Endothelial cell of umbilical vein (primary cell): ENCODE data around the gene CCDC170. TPM values are rescaled to one million over a fixed set of nuclear protein-coding genes. Genes with fewer than 3 reads are reported as not detected.

Experiments
- BruUV-seq: library from RNA; stranded (reverse); fragments of 400-500 nt; replicated peaks from 2 replicates; lab custom pipeline; 2021; lab: Mats Ljungman, UMichigan
- CTCF ChIA-PET: fragments of 300-600, 350-600 bp; sonication (Branson Sonifier 250); formaldehyde crosslinking; loops from one replicate; lab custom pipeline; 2021; ENCODE audit warnings: antibody characterized with exemption, inconsistent platforms; lab: Charles Lee
- POLR2A ChIA-PET: fragments of 300-600, 350-600 bp; sonication (Branson Sonifier 250); formaldehyde crosslinking; loops from one replicate; lab custom pipeline; 2021; ENCODE audit warnings: antibody characterized with exemption, inconsistent platforms; lab: Charles Lee
- DNase-seq: peaks from one replicate; pipeline ENCODE4 v3.0.0-alpha.2; 2011; ENCODE audit warnings: low read depth, low spot score
- FAIRE-seq: peaks from 2 replicates; lab custom pipeline; 2011; peaks lifted over from hg19 to GRCh38; lab: Jason Lieb, UNC
- H2AFZ ChIP-seq: 2 replicates; pipeline ENCODE4 v1.6.0; 2012; ENCODE audit warnings: low read depth, low read length, control low read depth, inconsistent platforms
- H3K27ac ChIP-seq: 2 replicates; pipeline ENCODE4 v1.5.1; 2011; ENCODE audit warnings: low read depth, mild to moderate bottlenecking, control low read depth, low read length, moderate library complexity; ENCODE audit not compliant: insufficient read depth
- H3K27me3 ChIP-seq, 2 experiments: 2 replicates each; pipeline versions ENCODE4 v1.6.0 to v1.6.1; 2011; ENCODE audit warnings: low read length in 2 of 2, mixed read lengths in 1 of 2; ENCODE audit not compliant: control insufficient read depth in 2 of 2, insufficient read depth in 2 of 2
- H3K36me3 ChIP-seq, 2 experiments: 2 replicates in 1 of 2; 3 replicates in 1 of 2; pipeline ENCODE4 v1.5.1; 2011; ENCODE audit warnings: low read length in 2 of 2, mild to moderate bottlenecking in 1 of 2, moderate library complexity in 1 of 2; ENCODE audit not compliant: control insufficient read depth in 2 of 2, insufficient read depth in 2 of 2; ENCODE audit errors: extremely low read depth in 1 of 2
- H3K4me1 ChIP-seq: 3 replicates; pipeline ENCODE4 v1.5.1; 2011; ENCODE audit warnings: mild to moderate bottlenecking, low read length; ENCODE audit not compliant: control insufficient read depth, insufficient read depth; ENCODE audit errors: extremely low read depth
- H3K4me2 ChIP-seq: 2 replicates; pipeline ENCODE4 v1.6.1; 2011; ENCODE audit warnings: low read length, control low read depth, mixed read lengths; ENCODE audit not compliant: insufficient read depth
- H3K4me3 ChIP-seq, 3 experiments: fragments of 200-600 bp in 1 of 3; sonication (generic), shearing (Covaris generic) in 1 of 3; replicated peaks in 1 of 3; 2 replicates each; pipeline ENCODE4 v1.5.1; 2011 to 2016; ENCODE audit warnings: control low read depth in 3 of 3, low read length in 3 of 3, mild to moderate bottlenecking in 2 of 3, inconsistent platforms in 1 of 3, low read depth in 1 of 3, moderate library complexity in 1 of 3; ENCODE audit not compliant: insufficient read depth in 1 of 3
- H3K79me2 ChIP-seq: 2 replicates; pipeline ENCODE4 v1.6.0; 2012; ENCODE audit warnings: low read length, inconsistent platforms; ENCODE audit not compliant: control insufficient read depth, insufficient read depth
- H3K9ac ChIP-seq: replicated peaks from 2 replicates; pipeline ENCODE3; 2011; ENCODE audit warnings: low read length, control low read depth; ENCODE audit not compliant: insufficient read depth; ENCODE audit errors: extremely low read depth
- H3K9me1 ChIP-seq: replicated peaks from 3 replicates; pipeline ENCODE4 v1.6.0; 2011; ENCODE audit warnings: mild to moderate bottlenecking, low read length; ENCODE audit not compliant: control insufficient read depth, insufficient read depth; ENCODE audit errors: extremely low read depth
- H3K9me3 ChIP-seq: replicated peaks from 2 replicates; pipeline ENCODE4 v1.5.1; 2012; ENCODE audit warnings: low read length, inconsistent platforms; ENCODE audit not compliant: control insufficient read depth, insufficient read depth
- H4K20me1 ChIP-seq: replicated peaks from 2 replicates; pipeline ENCODE3; 2011; ENCODE audit warnings: mild to moderate bottlenecking, low read length; ENCODE audit not compliant: control insufficient read depth, insufficient read depth; ENCODE audit errors: extremely low read depth
- CTCF ChIP-seq, 2 donors: IDR thresholded peaks; 1 replicate in 1 of 2; 2 replicates in 1 of 2; pipeline ENCODE4 v1.5.1; 2011; ENCODE audit warnings: low read length in 2 of 2, mild to moderate bottlenecking in 2 of 2, moderate library complexity in 2 of 2, control low read depth in 1 of 2, inconsistent platforms in 1 of 2, low read depth in 1 of 2; ENCODE audit not compliant: insufficient read depth in 1 of 2; ENCODE audit errors: extremely low read depth in 1 of 2
- EZH2 ChIP-seq: IDR thresholded peaks from 2 replicates; pipeline ENCODE4 v1.6.1; 2012; ENCODE audit warnings: borderline replicate concordance, low read depth, mild to moderate bottlenecking, moderate library complexity, low read length, inconsistent platforms; ENCODE audit not compliant: severe bottlenecking
- FOS ChIP-seq: IDR thresholded peaks from 2 replicates; pipeline ENCODE4 v1.6.1; 2011; ENCODE audit warnings: mild to moderate bottlenecking, low read length, moderate library complexity, borderline replicate concordance; ENCODE audit not compliant: insufficient read depth
- GATA2 ChIP-seq: IDR thresholded peaks from 2 replicates; pipeline ENCODE4 v1.7.0; 2011; ENCODE audit warnings: low read depth, mild to moderate bottlenecking, moderate library complexity, mixed read lengths, low read length; ENCODE audit not compliant: insufficient read length, insufficient read depth
- JUN ChIP-seq: IDR thresholded peaks from 2 replicates; pipeline ENCODE4 v1.6.1; 2011; ENCODE audit warnings: borderline replicate concordance, low read depth; ENCODE audit not compliant: insufficient read length, insufficient read depth
- MAX ChIP-seq: IDR thresholded peaks from 2 replicates; pipeline ENCODE4 v1.6.1; 2011; ENCODE audit not compliant: insufficient read depth, insufficient read length
- MYC ChIP-seq: IDR thresholded peaks from one replicate; pipeline ENCODE4 v1.6.1; 2011; ENCODE audit warnings: mild to moderate bottlenecking, low read depth, low read length
- POLR2A ChIP-seq: IDR thresholded peaks from 2 replicates; pipeline ENCODE4 v1.6.1; 2012; ENCODE audit warnings: low read depth, mild to moderate bottlenecking, control low read depth, low read length
- POLR2AphosphoS5 ChIP-seq: IDR thresholded peaks from 2 replicates; pipeline ENCODE4 v1.6.1; 2012; ENCODE audit warnings: low read depth, mild to moderate bottlenecking, control low read depth, low read length, moderate library complexity; ENCODE audit not compliant: insufficient read depth
- dilution Hi-C: fragments of 300-500 bp; cut with MboI; formaldehyde crosslinking; loops from one replicate; pipeline ENCODE4 v1.15.0; 2019; ENCODE audit warnings: low sequenced_read_pairs; ENCODE audit not compliant: extremely low pct_ligation_motif_present
- intact Hi-C: fragments of 100-400 bp; cut with micrococcal nuclease; formaldehyde crosslinking; loops from one replicate; pipeline ENCODE4 v1.10.0; 2022
- polyA plus RNA-seq, 4 experiments: library from polyadenylated mRNA; depleted of rRNA in 3 of 4; stranded (reverse) in 3 of 4; unstranded in 1 of 4; fragments of >200 nt; gene quantifications; 2 replicates each; pipeline versions ENCODE4 v1.2.1 to v1.2.3, GENCODE V29; 2011 to 2012; ENCODE audit warnings: missing spikeins in 1 of 4
- total RNA-seq: library from RNA; stranded (reverse); gene quantifications from 2 replicates; pipeline ENCODE4 v1.2.3, GENCODE V29; 2021

Gene CCDC170
- total and polyA plus RNA-seq, 2 donors (not counting 3 experiments of a cell fraction or from before 2014, with no cell fraction given): 0.07 to 0.21 TPM

DNA sequence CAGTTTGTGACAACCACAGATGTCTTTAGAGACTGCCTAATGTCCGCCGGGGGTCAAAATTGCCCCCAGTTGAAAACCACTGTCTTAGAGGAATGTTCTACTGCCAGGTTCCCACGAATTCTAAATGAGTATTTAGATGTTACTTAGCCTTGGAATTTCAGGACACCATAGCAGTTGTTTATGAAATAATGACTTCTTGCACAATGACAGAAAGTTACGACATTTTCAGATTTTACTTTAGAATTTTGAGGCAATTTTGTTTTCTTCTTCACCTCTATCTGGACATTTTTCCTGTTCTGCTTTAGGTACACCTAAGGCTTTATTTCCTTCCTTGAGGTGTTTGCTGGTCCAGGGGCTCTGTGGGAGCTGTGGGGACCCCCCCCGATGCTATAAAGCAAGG is 83.4 kb downstream of the CCDC170 start:
- TF ChIP-seq GATA2 (no peak), EZH2 (no peak), MYC (no peak), POLR2AphosphoS5 (no peak), POLR2A (no peak), JUN (no peak), MAX (no peak)
- Histone ChIP-seq H3K36me3 (no peaks in the 10 kb centered on the region), H3K27ac (no peak overlapping the region), H4K20me1 (no peaks in the 10 kb centered on the region), H3K4me1 (no peaks in the 10 kb centered on the region), H3K79me2 (no peaks in the 10 kb centered on the region), H3K9me1 (no peaks in the 10 kb centered on the region), H3K9me3 (no peaks in the 10 kb centered on the region), H3K4me2 (no peak overlapping the region), H3K9ac (no peak overlapping the region), H3K4me3 (no peak overlapping the region), H3K27me3 (peaks cover 0 to 5% of the 10 kb centered on the region in 2 experiments), H2AFZ (no peak overlapping the region)
- FAIRE-seq (no peak), DNase-seq (no peak)
- intact Hi-C loops: no loop called here
- ChIA-PET POLR2A (no interaction called here), CTCF (no interaction called here)
- dilution Hi-C loops: no loop called here
- BruUV-seq: no TSS peak

DNA sequence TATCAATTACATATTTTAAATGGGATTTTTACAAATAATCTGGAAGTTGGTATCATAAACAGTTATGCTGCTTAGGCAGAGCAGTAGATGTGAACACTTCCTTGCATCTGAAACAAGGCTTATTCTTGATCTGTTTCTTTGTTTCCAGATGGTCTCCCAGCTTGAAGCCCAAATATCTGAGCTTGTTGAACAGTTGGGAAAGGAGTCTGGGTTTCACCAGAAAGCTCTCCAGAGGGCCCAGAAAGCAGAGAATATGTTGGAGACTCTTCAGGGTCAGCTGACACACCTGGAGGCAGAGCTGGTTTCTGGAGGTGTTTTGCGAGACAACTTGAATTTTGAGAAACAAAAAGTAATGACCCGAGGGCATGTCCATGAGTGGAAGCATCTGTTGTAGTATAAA is 91.9 kb downstream of the CCDC170 start:
- H3K4me2 ChIP-seq: no peak overlapping the region
- no peaks in the 10 kb centered on the region for H3K79me2 ChIP-seq
- no peaks in the 10 kb centered on the region for H3K9me3 ChIP-seq
- no peak overlapping the region for H2AFZ ChIP-seq
- no peak overlapping the region for H3K9ac ChIP-seq
- ChIA-PET POLR2A (no interaction called here), CTCF (interaction anchor here (0.8 kb wide), 1 partner anchor 28 kb away, joined by 3 read pairs; no protein-coding TSS in a partner anchor)
- no peaks in the 10 kb centered on the region for H3K36me3 ChIP-seq
- H3K9me1 ChIP-seq: no peaks in the 10 kb centered on the region
- intact Hi-C loops (no loop called here), dilution Hi-C loops (no loop called here)
- H3K4me3 ChIP-seq: no peak overlapping the region
- DNase-seq (no peak), FAIRE-seq (no peak)
- no peaks in the 10 kb centered on the region for H3K4me1 ChIP-seq
- no peaks in the 10 kb centered on the region for H4K20me1 ChIP-seq
- H3K27me3 ChIP-seq: peaks cover 0 to 4% of the 10 kb centered on the region in 2 experiments
- H3K27ac ChIP-seq: no peak overlapping the region
- BruUV-seq: no TSS peak
- TF ChIP-seq EZH2: no peak
- TF ChIP-seq POLR2A: no peak
- TF ChIP-seq FOS: no peak
- no peak for TF ChIP-seq MYC
- no peak for TF ChIP-seq GATA2
- TF ChIP-seq JUN: no peak
- TF ChIP-seq POLR2AphosphoS5: no peak
- no peak for TF ChIP-seq CTCF (IDR thresholded peaks at IDR 0.05; ENCODE audit: extremely low read depth in 1 of 2, insufficient read depth in 1 of 2, low read depth in 1 of 2, low read length in 2 of 2)
- TF ChIP-seq MAX: no peak
